HG02885 (cell line): Measurements from ENCODE around the gene ARHGAP28.
"Not testable (repeated sequence)": the region's sequence is repeated elsewhere in the genome, so short reads cannot be mapped to it uniquely, and the experiment has no call there.

ENCODE experiments used
- ATAC-seq: cut with Tn5 transposase; IDR thresholded peaks from one replicate; pipeline ENCODE4 v1.9.1; 2021; ENCODE audit warnings: mild to moderate bottlenecking; ENCODE audit not compliant: unreplicated experiment, poor library complexity

ARHGAP28 gene

GRCh38 chr18:6886797-6887330, 157.3 kb downstream of the ARHGAP28 start:
- no peak for ATAC-seq

- no peak for ATAC-seq
Measured at GRCh38 chr18:6891788-6892187, 162.3 kb downstream of the ARHGAP28 start.

- ATAC-seq: no peak
Measured at GRCh38 chr18:6901286-6901926, 171.9 kb downstream of the ARHGAP28 start.

GRCh38 chr18:6917072-6917471, 187.6 kb downstream of the ARHGAP28 start:
- ATAC-seq: no peak

- ATAC-seq: no peak
Measured at GRCh38 chr18:6920099-6920955, 190.8 kb downstream of the ARHGAP28 start.

GRCh38 chr18:6921571-6921970, 192.1 kb downstream of the ARHGAP28 start:
- no peak for ATAC-seq

- no peak for ATAC-seq
Measured at GRCh38 chr18:6923220-6923619, 193.7 kb downstream of the ARHGAP28 start.

GRCh38 chr18:6927153-6927552, 197.6 kb downstream of the ARHGAP28 start:
- no peak for ATAC-seq

- no peak for ATAC-seq
Measured at GRCh38 chr18:6928359-6928758, 198.8 kb downstream of the ARHGAP28 start.

GRCh38 chr18:6929370-6930102, 200.0 kb downstream of the ARHGAP28 start:
- ATAC-seq: no peak

- ATAC-seq: no peak
Measured at GRCh38 chr18:6934859-6935258, 205.3 kb downstream of the ARHGAP28 start.

- no peak for ATAC-seq
Measured at GRCh38 chr18:6938003-6938402, 208.5 kb downstream of the ARHGAP28 start.

GRCh38 chr18:6938403-6938802, 208.9 kb downstream of the ARHGAP28 start:
- ATAC-seq: not testable (repeated sequence)

GRCh38 chr18:6939972-6940371, 210.5 kb downstream of the ARHGAP28 start:
- no peak for ATAC-seq

- no peak for ATAC-seq
Measured at GRCh38 chr18:6940451-6940850, 210.9 kb downstream of the ARHGAP28 start.

- ATAC-seq: no peak
Measured at GRCh38 chr18:6941996-6942395, 212.5 kb downstream of the ARHGAP28 start.

GRCh38 chr18:6942742-6943141, 213.2 kb downstream of the ARHGAP28 start:
- ATAC-seq: no peak

GRCh38 chr18:6943143-6943542, 213.6 kb downstream of the ARHGAP28 start:
- ATAC-seq: no peak

GRCh38 chr18:6947338-6948030, 218.0 kb downstream of the ARHGAP28 start:
- ATAC-seq: no peak
